ENCODE measurements around the gene COTL1.

DNA sequence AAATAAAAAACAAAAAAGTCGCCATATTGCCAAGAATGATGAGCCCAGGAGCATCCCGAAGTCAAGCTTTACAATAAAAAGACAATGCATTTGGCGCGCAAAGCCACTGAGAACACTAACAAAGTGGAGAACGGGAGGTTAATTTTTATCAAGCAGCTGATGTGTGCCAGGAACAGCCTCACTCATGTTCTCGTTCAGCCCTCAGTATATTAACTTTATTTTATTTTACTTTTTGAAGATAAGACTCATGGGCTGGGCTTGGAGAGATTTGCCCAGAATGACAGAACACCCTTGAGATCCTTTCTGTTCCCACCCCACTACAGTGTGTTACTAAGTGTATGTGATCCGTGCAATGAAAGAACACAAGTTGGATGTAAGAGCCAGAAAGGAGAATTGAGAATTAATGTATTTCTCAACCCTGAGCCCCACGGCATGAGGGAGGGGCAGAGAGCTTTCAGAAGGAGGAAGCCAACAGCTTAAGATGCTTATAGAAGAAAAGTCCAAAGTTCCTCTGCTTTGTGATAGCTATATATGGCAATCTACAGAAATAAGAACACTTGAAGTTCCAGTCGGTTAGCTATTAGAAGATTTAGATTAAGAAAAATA lies 48.4 kb downstream of the COTL1 start:
- TF ChIP-seq, protein P1, sequence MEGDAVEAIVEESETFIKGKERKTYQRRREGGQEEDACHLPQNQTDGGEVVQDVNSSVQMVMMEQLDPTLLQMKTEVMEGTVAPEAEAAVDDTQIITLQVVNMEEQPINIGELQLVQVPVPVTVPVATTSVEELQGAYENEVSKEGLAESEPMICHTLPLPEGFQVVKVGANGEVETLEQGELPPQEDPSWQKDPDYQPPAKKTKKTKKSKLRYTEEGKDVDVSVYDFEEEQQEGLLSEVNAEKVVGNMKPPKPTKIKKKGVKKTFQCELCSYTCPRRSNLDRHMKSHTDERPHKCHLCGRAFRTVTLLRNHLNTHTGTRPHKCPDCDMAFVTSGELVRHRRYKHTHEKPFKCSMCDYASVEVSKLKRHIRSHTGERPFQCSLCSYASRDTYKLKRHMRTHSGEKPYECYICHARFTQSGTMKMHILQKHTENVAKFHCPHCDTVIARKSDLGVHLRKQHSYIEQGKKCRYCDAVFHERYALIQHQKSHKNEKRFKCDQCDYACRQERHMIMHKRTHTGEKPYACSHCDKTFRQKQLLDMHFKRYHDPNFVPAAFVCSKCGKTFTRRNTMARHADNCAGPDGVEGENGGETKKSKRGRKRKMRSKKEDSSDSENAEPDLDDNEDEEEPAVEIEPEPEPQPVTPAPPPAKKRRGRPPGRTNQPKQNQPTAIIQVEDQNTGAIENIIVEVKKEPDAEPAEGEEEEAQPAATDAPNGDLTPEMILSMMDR (conservative IDR thresholded peaks at IDR 0.05 in 1 of 2, IDR thresholded peaks at IDR 0.05 in 1 of 2; ENCODE audit: extremely low read depth in 1 of 2, insufficient read depth in 1 of 2, low read depth in 1 of 2, low read length in 2 of 2) = no peak
- TF ChIP-seq EZH2 (IDR thresholded peaks at IDR 0.05; ENCODE audit: borderline replicate concordance, low read length) = no peak
